H1 (cell line): ENCODE data around the gene DCK. TPM values are rescaled to one million over a fixed set of nuclear protein-coding genes. Genes with fewer than 3 reads are reported as not detected.

Experiments
- CTCF ChIA-PET: fragments of 300-600 bp; sonication (Branson Sonifier 250); formaldehyde crosslinking; loops from one replicate; lab custom pipeline; 2021; ENCODE audit not compliant: partially characterized antibody; lab: Charles Lee
- POLR2A ChIA-PET: fragments of 300-600 bp; sonication (Branson Sonifier 250); formaldehyde crosslinking; loops from one replicate; lab custom pipeline; 2021; ENCODE audit warnings: inconsistent platforms; ENCODE audit not compliant: partially characterized antibody; lab: Charles Lee
- DNase-seq, 2 experiments: peaks; one replicate each; pipeline versions ENCODE4 v3.0.0 to v3.0.0-alpha.2; 2010 to 2022; ENCODE audit warnings: low spot score in 2 of 2, low read depth in 1 of 2, mixed read lengths in 1 of 2
- FAIRE-seq: peaks from 2 replicates; lab custom pipeline; 2011; peaks lifted over from hg19 to GRCh38; lab: Jason Lieb, UNC
- H2AFZ ChIP-seq: 2 replicates; pipeline ENCODE4 v1.8.1; 2012; ENCODE audit warnings: low read length, inconsistent platforms
- H2AK5ac ChIP-seq: 2 replicates; pipeline ENCODE4 v1.6.1; 2013; ENCODE audit warnings: low read depth, low read length
- H2BK120ac ChIP-seq: replicated peaks from 2 replicates; pipeline ENCODE3; 2013; ENCODE audit warnings: low read depth, low read length, inconsistent platforms
- H2BK12ac ChIP-seq: 2 replicates; pipeline ENCODE4 v1.6.1; 2013; ENCODE audit warnings: low read depth, low read length
- H2BK15ac ChIP-seq: 2 replicates; pipeline ENCODE4 v1.6.1; 2013; ENCODE audit warnings: low read length
- H2BK20ac ChIP-seq: 2 replicates; pipeline ENCODE4 v1.6.1; 2013; ENCODE audit warnings: low read length
- H2BK5ac ChIP-seq: 2 replicates; pipeline ENCODE4 v1.6.1; 2013; ENCODE audit warnings: low read depth, low read length
- H3K14ac ChIP-seq: 2 replicates; pipeline ENCODE4 v1.6.1; 2013; ENCODE audit warnings: inconsistent platforms; ENCODE audit not compliant: insufficient read length
- H3K18ac ChIP-seq: 2 replicates; pipeline ENCODE4 v1.6.1; 2013; ENCODE audit warnings: low read length; ENCODE audit errors: extremely low read depth
- H3K23ac ChIP-seq: 2 replicates; pipeline ENCODE4 v1.6.1; 2013; ENCODE audit warnings: inconsistent platforms; ENCODE audit not compliant: insufficient read length
- H3K23me2 ChIP-seq: 2 replicates; pipeline ENCODE4 v1.6.1; 2013; ENCODE audit warnings: low read depth, low read length
- H3K27ac ChIP-seq: 2 replicates; pipeline ENCODE4 v1.6.1; 2011; ENCODE audit warnings: low read depth, low read length, inconsistent platforms
- H3K27me3 ChIP-seq, 4 experiments: replicated peaks in 1 of 4; 1 replicate in 1 of 4; 2 replicates in 3 of 4; pipeline versions ENCODE4 v1.6.1 to v1.8.1; 2011 to 2013; ENCODE audit warnings: low read length in 3 of 4, mild to moderate bottlenecking in 3 of 4, inconsistent platforms in 2 of 4, mixed read lengths in 2 of 4, moderate library complexity in 1 of 4; ENCODE audit not compliant: control insufficient read depth in 3 of 4, insufficient read depth in 3 of 4; ENCODE audit errors: extremely low read depth in 1 of 4
- H3K36me3 ChIP-seq, 4 experiments: 2 replicates each; pipeline versions ENCODE4 v1.6.1 to v1.8.1; 2011 to 2013; ENCODE audit warnings: mild to moderate bottlenecking in 4 of 4, low read length in 3 of 4, moderate library complexity in 2 of 4, control low read depth in 1 of 4, inconsistent platforms in 1 of 4; ENCODE audit not compliant: insufficient read depth in 4 of 4, control insufficient read depth in 2 of 4
- H3K4ac ChIP-seq: replicated peaks from 2 replicates; pipeline ENCODE3; 2013; ENCODE audit warnings: low read length, low read depth, mixed read lengths, inconsistent platforms; ENCODE audit not compliant: insufficient read length
- H3K4me1 ChIP-seq, 4 experiments: replicated peaks in 1 of 4; 1 replicate in 1 of 4; 2 replicates in 3 of 4; pipeline versions ENCODE4 v1.6.1 to v1.8.1; 2011 to 2013; ENCODE audit warnings: low read length in 3 of 4, inconsistent platforms in 2 of 4, mixed read lengths in 1 of 4; ENCODE audit not compliant: insufficient read depth in 4 of 4, control insufficient read depth in 3 of 4
- H3K4me2 ChIP-seq, 2 experiments: 2 replicates each; pipeline versions ENCODE4 v1.6.1 to v1.8.1; 2011 to 2013; ENCODE audit warnings: low read depth in 2 of 2, low read length in 2 of 2, control low read depth in 1 of 2, inconsistent platforms in 1 of 2, mild to moderate bottlenecking in 1 of 2; ENCODE audit not compliant: insufficient read depth in 1 of 2
- H3K4me3 ChIP-seq, 4 experiments: fragments of 200-600, 300-600 bp in 1 of 4; sonication (generic), shearing (Covaris generic), sonication (Bioruptor Twin) in 1 of 4; 2 replicates each; pipeline versions ENCODE4 v1.5.1 to v1.8.1; 2011 to 2016; ENCODE audit warnings: low read length in 4 of 4, low read depth in 3 of 4, control low read depth in 2 of 4, inconsistent platforms in 2 of 4, mild to moderate bottlenecking in 2 of 4, mixed read lengths in 1 of 4, moderate library complexity in 1 of 4; ENCODE audit not compliant: insufficient read depth in 2 of 4; ENCODE audit errors: extremely low read depth in 1 of 4
- H3K56ac ChIP-seq: replicated peaks from 2 replicates; pipeline ENCODE3; 2013; ENCODE audit warnings: low read depth, mild to moderate bottlenecking, mixed read lengths, low read length, inconsistent platforms; ENCODE audit not compliant: insufficient read length
- H3K79me1 ChIP-seq: 2 replicates; pipeline ENCODE4 v1.6.1; 2013; ENCODE audit warnings: low read depth, low read length, control low read depth
- H3K79me2 ChIP-seq, 2 experiments: 2 replicates each; pipeline versions ENCODE4 v1.6.1 to v1.8.1; 2012 to 2013; ENCODE audit warnings: low read length in 2 of 2, mild to moderate bottlenecking in 2 of 2, inconsistent platforms in 1 of 2; ENCODE audit not compliant: insufficient read depth in 2 of 2, control insufficient read depth in 1 of 2
- H3K9ac ChIP-seq, 4 experiments: replicated peaks in 1 of 4; 1 replicate in 1 of 4; 2 replicates in 3 of 4; pipeline versions ENCODE4 v1.6.1 to v1.8.1; 2011 to 2013; ENCODE audit warnings: low read depth in 3 of 4, low read length in 3 of 4, control low read depth in 2 of 4, mild to moderate bottlenecking in 2 of 4, moderate library complexity in 2 of 4, inconsistent platforms in 1 of 4; ENCODE audit errors: extremely low read depth in 1 of 4
- H3K9me3 ChIP-seq, 2 experiments: 2 replicates each; pipeline versions ENCODE4 v1.6.1 to v1.8.1; 2012 to 2013; ENCODE audit warnings: mild to moderate bottlenecking in 2 of 2, moderate library complexity in 2 of 2, control low read depth in 1 of 2, inconsistent platforms in 1 of 2, low read depth in 1 of 2, low read length in 1 of 2, mixed read lengths in 1 of 2; ENCODE audit not compliant: insufficient read depth in 2 of 2
- H4K20me1 ChIP-seq, 2 experiments: replicated peaks in 1 of 2; 2 replicates each; pipeline versions ENCODE3 to v1.8.1; 2011 to 2013; ENCODE audit warnings: inconsistent platforms in 2 of 2, low read length in 2 of 2, mild to moderate bottlenecking in 1 of 2; ENCODE audit not compliant: insufficient read depth in 2 of 2, control insufficient read depth in 1 of 2
- H4K5ac ChIP-seq: 2 replicates; pipeline ENCODE4 v1.6.1; 2013; ENCODE audit warnings: low read length, low read depth, mixed read lengths, inconsistent platforms; ENCODE audit not compliant: insufficient read length
- H4K8ac ChIP-seq: 2 replicates; pipeline ENCODE4 v1.8.0; 2013; ENCODE audit warnings: mild to moderate bottlenecking, moderate library complexity, low read length, inconsistent platforms; ENCODE audit not compliant: insufficient read depth; ENCODE audit errors: extremely low read depth
- H4K91ac ChIP-seq: replicated peaks from 2 replicates; pipeline ENCODE3; 2013; ENCODE audit warnings: low read length, mixed read lengths, inconsistent platforms; ENCODE audit not compliant: insufficient read length
- RAD21 ChIP-seq, 2 experiments: IDR thresholded peaks in 1 of 2; conservative IDR thresholded peaks in 1 of 2; 2 replicates each; pipeline ENCODE4 v1.6.1; 2011; ENCODE audit warnings: low read depth in 2 of 2, low read length in 2 of 2, improper control_type of control experiment in 1 of 2, inconsistent platforms in 1 of 2, mild to moderate bottlenecking in 1 of 2, moderate library complexity in 1 of 2
- WGBS, 2 experiments: shearing (Covaris generic) in 1 of 2; methylation state at CpG; one replicate each; pipeline versions ENCODE4 v1.1.6 to v1.1.7; 2013 to 2015; ENCODE audit warnings: low lambda C conversion rate in 2 of 2, mixed read lengths in 2 of 2, inconsistent platforms in 1 of 2, low coverage in 1 of 2, missing lambda C conversion rate in 1 of 2; ENCODE audit not compliant: insufficient replicate concordance in 2 of 2, insufficient coverage in 1 of 2, insufficient read length in 1 of 2; ENCODE audit errors: extremely low coverage in 1 of 2, missing lambda C conversion rate in 1 of 2; 5-methylcytosine and 5-hydroxymethylcytosine counted together
- polyA plus RNA-seq, 7 experiments: library from polyadenylated mRNA; depleted of rRNA in 3 of 7; stranded (reverse) in 5 of 7; unstranded in 2 of 7; fragments of >200 nt in 5 of 7; fragments of 200-250 nt in 2 of 7; gene quantifications; 1 replicate in 5 of 7; 2 replicates in 1 of 7; 4 replicates in 1 of 7; pipeline versions ENCODE4 v1.2.1 to v1.2.3, GENCODE V29; 2011 to 2013; ENCODE audit warnings: missing spikeins in 2 of 7, mixed read lengths in 2 of 7
- total RNA-seq: library from RNA; stranded (reverse); fragmentation: NEBNext Ultra II Directional; extraction: Animal tissue kit (Norgen Biotek cat#: 25700); gene quantifications from 2 replicates; pipeline ENCODE4 v1.2.1, GENCODE V29; 2021

The DCK gene
- total and polyA plus RNA-seq, 2 of the 8 experiments (the other 6 are each of a cell fraction or from before 2014, with no cell fraction given) = 4.8 to 18.1 TPM

- Histone ChIP-seq H4K20me1 (peaks cover 0 to 3% of the 10 kb centered on the region in 2 experiments), H3K9me3 (no peaks in the 10 kb centered on the region), H3K4ac (no peak overlapping the region), H2BK5ac (no peak overlapping the region), H2AK5ac (no peak overlapping the region), H2BK15ac (no peak overlapping the region), H3K79me2 (no peaks in the 10 kb centered on the region; a peak in 1 of 4 replicates), H2BK12ac (no peak overlapping the region), H3K79me1 (no peaks in the 10 kb centered on the region), H3K9ac (no peak overlapping the region), H3K14ac (no peak overlapping the region), H3K27ac (no peak overlapping the region), H3K4me3 (no peak overlapping the region), H3K23ac (no peak overlapping the region), H4K5ac (no peak overlapping the region), H3K4me2 (no peak overlapping the region), H2BK20ac (no peak overlapping the region), H3K36me3 (peaks cover 0 to 52% (median 6%) of the 10 kb centered on the region in 4 experiments; a peak in 2 of 8 replicates), H4K8ac (no peak overlapping the region), H3K18ac (no peak overlapping the region), H2BK120ac (no peak overlapping the region), H3K4me1 (no peaks in the 10 kb centered on the region; a peak in 1 of 7 replicates), H4K91ac (no peak overlapping the region), H3K56ac (no peak overlapping the region), H3K23me2 (no peaks in the 10 kb centered on the region), H3K27me3 (no peaks in the 10 kb centered on the region), H2AFZ (no peak overlapping the region)
- FAIRE-seq (no peak), DNase-seq (no peak)
- WGBS, 2 experiments = 100% methylated on average over 2 of the region's 2 CpGs; no CpG with 5 or more reads in 1 of the 2 experiments
- ChIA-PET POLR2A (no interaction called here), CTCF (interaction anchor here (0.6 to 2.2 kb wide), 3 partner anchors 10 to 203 kb away, joined by 3 to 9 read pairs (median 3); no protein-coding TSS in a partner anchor)
- no peak for TF ChIP-seq RAD21 (IDR thresholded peaks at IDR 0.05 in 1 of 2, conservative IDR thresholded peaks at IDR 0.05 in 1 of 2; ENCODE audit: low read depth in 2 of 2, low read length in 2 of 2)
These were observed 32.6 kb downstream of the DCK start for GRCh38 chr4:71026086-71026485.
